ENCODE data around the gene NSUN5.
"Not testable (repeated sequence)": the region's sequence is repeated elsewhere in the genome, so short reads cannot be mapped to it uniquely, and the experiment has no call there.

Gene NSUN5

GRCh38 chr7:73308665-73309214 lies at the start of gene NSUN5:
TSS of gene NSUN5 (minus strand) at chr7:73308826. CDS start at chr7:73308790, 36 bp downstream.
- DNase-seq, result peak; percentile 52

GRCh38 chr7:73356159-73356558 lies 47.5 kb upstream of the NSUN5 start:
- DNase-seq, result no peak

DNA sequence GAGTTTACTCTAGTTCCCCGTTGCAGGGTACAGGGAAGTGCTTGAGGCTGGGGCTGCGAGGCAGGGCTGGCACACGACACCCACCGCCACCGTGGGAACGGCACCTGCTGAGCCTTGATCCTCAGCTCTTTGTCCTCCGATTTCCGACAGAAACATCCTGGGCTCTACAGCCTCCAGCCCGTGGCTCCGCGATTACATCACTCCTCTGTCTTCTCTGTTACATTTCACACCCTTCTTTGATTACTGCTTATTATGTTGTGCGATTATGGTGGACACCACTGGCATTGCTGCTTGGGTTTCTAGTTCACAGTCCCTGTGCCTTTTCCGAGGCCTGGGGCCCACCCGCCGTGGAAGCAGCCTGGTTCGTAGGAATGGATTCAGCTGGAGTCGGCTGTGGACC lies 46.2 kb upstream of the NSUN5 start:
- DNase-seq, result no peak

- no peak for DNase-seq
These were observed 45.6 kb upstream of the NSUN5 start for GRCh38 chr7:73354196-73354595.

DNA sequence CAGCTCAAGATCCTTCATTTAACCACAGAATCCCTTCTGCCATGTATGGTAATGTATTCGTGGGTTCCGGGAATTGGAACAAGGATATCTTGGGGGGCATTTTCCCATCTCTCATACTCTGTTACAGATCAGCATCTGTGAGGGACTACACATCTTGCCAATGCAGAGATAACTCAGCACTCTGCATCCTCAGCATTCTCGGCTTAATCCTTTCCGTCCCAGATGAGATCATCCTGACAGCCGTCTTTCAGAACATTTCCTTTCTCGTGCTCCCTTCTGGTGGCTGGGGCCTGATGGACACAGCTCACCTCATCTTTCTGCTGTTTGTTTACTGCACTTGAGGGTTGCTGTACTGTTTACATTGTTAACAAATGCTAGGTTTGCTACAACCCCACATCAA lies 44.6 kb upstream of the NSUN5 start:
- DNase-seq, result no peak

DNA sequence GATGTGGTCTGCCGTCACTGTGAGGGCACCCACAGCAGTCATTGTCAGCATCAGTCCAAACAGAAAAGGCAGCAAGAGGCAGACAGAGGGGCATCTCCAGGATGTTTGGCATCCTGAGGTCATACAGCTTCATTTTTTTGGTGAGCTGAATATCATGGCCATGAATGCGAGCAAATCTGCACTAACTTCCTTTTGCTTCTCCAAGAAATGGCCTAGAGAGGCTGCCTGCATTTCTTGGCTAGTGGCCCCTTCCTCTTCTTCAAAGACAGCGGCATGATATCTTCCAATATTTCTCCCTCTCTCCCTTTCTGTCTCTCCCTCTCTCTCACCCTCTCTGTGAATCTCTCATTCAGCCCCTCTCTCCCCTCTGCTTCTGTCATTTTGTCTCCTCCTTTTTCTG lies 44.2 kb upstream of the NSUN5 start:
- no peak for DNase-seq

- DNase-seq, result peak; percentile 10
These were observed 43.0 kb upstream of the NSUN5 start for GRCh38 chr7:73351447-73352167.

DNA sequence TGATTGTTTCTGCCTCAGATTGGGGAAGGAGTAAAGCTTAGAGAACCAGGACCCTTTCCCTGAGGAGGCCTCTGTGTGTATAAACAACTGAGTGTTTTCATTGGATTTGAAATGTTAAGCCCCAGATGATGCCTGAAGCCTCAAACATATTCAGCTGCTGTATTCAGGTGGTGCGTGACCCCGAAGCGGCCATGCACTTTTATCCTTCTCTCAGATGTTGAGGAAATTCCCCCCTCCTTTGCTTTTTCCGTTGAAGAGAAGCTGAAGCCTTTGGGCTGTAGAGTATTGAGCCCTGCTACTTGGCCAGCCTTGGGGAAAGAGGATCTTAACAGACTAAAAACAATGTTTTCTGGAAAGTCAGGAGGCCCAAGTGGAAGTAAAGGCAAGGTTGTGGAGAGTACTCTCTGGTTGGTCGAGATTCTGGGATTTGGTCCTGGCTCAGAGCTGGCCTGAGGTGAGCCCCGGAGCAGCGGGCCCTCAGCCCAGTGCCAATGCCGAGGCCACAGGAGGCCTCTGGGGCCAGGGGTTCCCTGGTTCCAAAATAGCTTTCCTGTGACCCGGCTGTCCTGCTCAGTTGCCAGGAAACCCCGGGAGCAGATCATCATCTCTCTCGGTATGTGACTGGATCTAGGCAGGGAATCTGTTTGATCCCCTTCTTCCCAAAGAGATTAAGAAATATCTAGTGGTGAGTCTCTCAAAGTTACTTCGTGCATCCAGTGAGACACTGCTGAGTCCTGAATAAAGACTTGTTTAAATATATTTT lies 41.9 kb upstream of the NSUN5 start:
- DNase-seq, result no peak

- DNase-seq, result no peak
These were observed 41.1 kb upstream of the NSUN5 start for GRCh38 chr7:73349763-73350162.

DNA sequence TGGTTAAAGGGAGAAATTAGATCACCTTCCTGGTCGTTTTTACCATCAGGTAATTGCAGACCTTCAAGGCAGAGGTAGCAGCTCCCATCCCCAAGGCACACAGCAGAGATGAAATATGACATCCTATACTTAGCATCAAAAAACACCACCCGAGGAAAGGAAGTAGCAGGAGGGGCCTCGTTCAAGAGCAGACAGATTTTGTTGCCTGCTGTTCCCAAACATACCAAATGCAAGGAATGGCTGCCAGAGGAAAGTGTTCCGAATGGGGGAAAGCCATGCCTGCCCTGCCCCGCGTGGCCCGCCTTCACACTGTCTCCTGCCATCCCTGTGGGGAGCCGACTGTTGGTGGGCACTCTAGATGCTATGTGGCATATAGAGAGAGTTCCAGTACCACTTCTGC lies 37.3 kb upstream of the NSUN5 start:
- DNase-seq, result no peak

GRCh38 chr7:73345538-73345937 lies 36.9 kb upstream of the NSUN5 start:
- DNase-seq, result no peak

GRCh38 chr7:73343671-73344380 lies 35.2 kb upstream of the NSUN5 start:
- DNase-seq, result no peak

- peak; percentile 65 for DNase-seq
These were observed 34.0 kb upstream of the NSUN5 start for GRCh38 chr7:73342645-73343044.

DNA sequence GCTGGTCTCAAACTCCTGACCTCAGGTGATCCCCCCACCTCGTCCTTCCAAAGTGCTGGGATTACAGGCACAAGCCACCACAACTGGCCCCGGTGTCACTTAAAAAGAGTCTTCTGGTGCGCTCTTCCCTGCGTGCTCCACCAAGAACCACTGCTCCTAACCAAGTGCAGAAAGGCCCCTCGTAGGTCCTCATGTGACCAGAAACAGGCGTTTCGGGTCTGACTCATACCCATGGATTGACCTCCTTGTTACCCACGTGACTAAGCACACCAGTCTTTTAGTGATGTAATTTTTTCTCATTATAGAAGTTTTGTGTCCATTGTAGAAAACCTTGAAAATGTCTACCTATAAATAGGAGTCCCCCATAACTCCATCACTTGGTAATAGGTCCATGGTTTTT lies 33.3 kb upstream of the NSUN5 start:
- DNase-seq, result peak; percentile 70

DNA sequence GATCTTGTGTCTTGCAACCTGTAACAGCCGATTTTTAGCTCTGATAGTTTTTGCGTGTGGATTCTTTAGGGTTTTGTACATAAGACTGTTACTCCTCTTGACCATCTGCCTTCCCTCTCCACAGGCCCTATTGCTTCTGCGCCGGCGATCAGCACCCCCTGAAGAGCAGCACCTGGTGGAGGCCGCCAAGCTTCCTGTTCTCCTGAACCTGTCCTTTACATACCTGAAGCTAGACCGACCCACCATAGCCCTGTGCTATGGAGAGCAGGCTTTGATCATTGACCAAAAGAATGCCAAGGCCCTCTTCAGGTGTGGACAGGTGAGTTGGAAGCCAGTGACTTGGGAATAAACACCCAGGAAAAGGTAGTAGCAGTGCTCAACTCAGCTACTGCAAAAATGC lies 31.9 kb upstream of the NSUN5 start:
- no peak for DNase-seq

DNA sequence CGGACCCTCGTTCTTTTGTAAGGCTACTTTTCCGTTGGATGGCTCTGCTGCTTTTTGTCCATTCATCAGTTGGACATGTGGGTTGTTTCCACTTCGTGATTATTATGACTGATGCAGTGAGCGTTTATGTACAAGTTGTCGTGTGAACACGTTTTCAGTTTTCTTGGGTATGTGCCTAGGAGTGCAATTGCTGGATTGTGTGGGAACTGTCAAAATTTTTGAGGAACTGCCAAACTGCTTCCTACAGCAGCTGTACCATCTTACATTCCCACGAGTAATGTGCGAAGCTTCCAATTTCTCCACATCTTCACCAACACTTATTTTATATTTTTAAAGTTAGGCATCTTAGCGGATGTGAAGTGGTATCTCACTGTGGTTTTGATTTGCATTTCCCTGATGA lies 29.7 kb upstream of the NSUN5 start:
- DNase-seq, result peak; percentile 18

DNA sequence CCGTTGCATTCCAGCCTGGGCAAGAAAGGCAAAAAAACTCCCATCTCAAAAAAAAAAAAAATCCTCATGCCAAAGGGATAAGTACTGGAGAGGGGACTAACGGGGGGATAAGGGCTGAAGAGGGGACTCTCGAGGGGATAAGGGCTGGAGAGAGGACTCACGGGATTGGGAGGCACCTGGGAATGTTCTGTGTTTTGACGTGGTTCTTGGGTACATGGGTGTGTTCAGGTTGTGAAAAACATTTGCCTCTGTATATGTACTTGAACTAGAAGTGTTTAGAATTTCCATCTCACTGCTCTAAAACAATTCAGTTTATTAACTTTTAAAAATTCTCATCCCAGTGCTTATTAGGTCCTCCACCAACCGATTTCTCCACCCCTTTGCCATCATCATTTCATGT lies 23.8 kb upstream of the NSUN5 start:
- no peak for DNase-seq

DNA sequence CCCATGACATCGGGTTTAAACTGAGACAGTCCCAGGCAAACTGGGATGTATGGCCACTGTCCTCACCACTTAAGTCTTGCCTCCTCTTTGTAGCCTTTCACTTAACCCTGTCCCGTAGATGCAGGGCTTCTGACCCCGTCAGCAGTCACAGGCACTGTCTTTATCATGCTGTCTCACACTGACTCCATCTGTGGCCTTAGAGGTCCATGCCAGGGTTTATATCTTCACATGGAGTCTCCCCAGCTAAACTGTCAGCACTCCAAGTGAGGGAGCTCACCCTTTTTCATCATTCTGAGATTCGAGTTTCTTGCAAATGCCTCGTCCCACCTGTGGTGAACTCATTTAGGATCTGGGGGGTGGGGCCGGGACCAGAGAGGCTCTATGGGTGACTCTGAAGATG lies 22.1 kb upstream of the NSUN5 start:
- DNase-seq, result no peak

DNA sequence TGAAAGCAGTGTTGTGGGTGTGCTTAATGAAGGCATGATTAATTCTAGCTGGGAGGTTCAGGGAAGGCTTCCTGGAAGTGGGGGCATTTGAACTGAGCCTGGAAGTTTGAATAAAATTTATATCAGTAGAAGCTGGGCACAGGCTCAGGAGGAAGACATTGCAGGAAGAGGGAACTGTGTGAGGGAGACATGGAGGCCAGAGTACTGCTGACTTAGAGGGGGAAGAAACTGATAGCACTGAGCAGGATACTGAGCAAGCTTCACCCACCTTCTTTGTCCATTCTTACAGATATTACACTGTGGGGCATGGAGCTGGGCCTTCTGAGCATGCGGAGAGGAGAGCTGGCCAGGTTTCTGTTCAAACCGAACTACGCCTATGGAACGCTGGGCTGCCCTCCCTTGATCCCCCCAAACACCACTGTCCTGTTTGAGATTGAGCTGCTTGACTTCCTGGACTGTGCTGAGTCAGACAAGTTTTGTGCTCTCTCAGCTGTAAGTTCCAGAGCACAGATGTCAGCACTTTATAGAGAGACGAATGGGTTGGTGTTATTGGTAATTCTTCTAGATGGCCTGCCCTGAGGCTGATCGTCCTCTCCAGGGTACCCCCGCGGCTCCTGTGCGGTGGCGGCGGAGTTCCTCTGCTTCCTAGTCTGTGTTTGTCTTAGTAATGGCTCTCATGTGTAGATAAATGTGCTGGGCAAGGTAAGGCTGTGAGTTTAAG lies 21.4 kb upstream of the NSUN5 start:
- DNase-seq, result peak; percentile 58

GRCh38 chr7:73328696-73329095 lies 20.1 kb upstream of the NSUN5 start:
- no peak for DNase-seq

GRCh38 chr7:73327922-73328321 lies 19.3 kb upstream of the NSUN5 start, which contains the start of the genes FKBP6 and TRIM50:
TSS of gene FKBP6 (plus strand) at chr7:73328161. CDS start at chr7:73328429, 268 bp downstream.
TSS of gene TRIM50 (minus strand) at chr7:73328082. CDS start at chr7:73324787, 3,295 bp downstream.
- DNase-seq, result not testable (repeated sequence)

DNA sequence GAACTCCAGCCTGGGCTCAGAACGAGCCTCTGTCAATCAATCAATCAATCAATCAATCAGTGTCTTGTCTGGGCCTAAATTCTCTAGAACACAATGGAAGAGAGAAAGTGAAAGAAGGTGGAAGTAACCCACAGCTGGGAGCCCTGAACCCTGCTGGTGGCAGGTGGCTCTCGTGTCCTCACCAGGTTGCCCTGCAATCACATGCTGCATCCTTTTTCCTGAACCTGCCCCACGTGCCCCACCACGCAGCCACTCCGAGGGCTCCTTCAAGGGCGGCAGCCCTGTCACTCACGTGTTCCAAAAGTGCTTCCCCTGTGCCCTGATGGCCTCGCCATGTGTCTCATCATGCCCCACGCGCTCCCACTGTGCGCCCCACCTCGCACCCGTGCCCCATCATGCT lies 18.8 kb upstream of the NSUN5 start:
- DNase-seq, result not testable (repeated sequence)

GRCh38 chr7:73325424-73325823 lies 16.8 kb upstream of the NSUN5 start:
- not testable (repeated sequence) for DNase-seq
